NCI-H82 (cell line): ENCODE measurements around the gene NCAPD3.
"Not testable (repeated sequence)": the region's sequence is repeated elsewhere in the genome, so short reads cannot be mapped to it uniquely, and the experiment has no call there.

Experiments
- DNase-seq: peaks from one replicate; lab custom pipeline; 2025; lab: John Stamatoyannopoulos, UW

Gene NCAPD3

GRCh38 chr11:134223836-134224709 lies at the start of gene NCAPD3, which contains the start of gene VPS26B:
Gene NCAPD3, minus strand, starts transcription at chr11:134223967. Its CDS starts 41 bp downstream, at chr11:134223926.
Gene VPS26B, plus strand, starts transcription at chr11:134224671. Its CDS starts 452 bp downstream, at chr11:134225123.
- DNase-seq = peak; percentile 97

- DNase-seq = no peak
These were observed 49.5 kb upstream of the NCAPD3 start for GRCh38 chr11:134273317-134273712.

GRCh38 chr11:134272381-134273316 lies 48.9 kb upstream of the NCAPD3 start:
- DNase-seq = peak; percentile 44

- DNase-seq = no peak
These were observed 48.2 kb upstream of the NCAPD3 start for GRCh38 chr11:134271978-134272377.

- peak; percentile 48 for DNase-seq
These were observed 46.5 kb upstream of the NCAPD3 start for GRCh38 chr11:134270250-134270714.

GRCh38 chr11:134267966-134268365 lies 44.2 kb upstream of the NCAPD3 start:
- no peak for DNase-seq

GRCh38 chr11:134267461-134267860 lies 43.7 kb upstream of the NCAPD3 start:
- DNase-seq = no peak

- DNase-seq = no peak
These were observed 43.1 kb upstream of the NCAPD3 start for GRCh38 chr11:134266841-134267251.

- no peak for DNase-seq
These were observed 42.7 kb upstream of the NCAPD3 start for GRCh38 chr11:134266440-134266839.

- no peak for DNase-seq
These were observed 41.4 kb upstream of the NCAPD3 start for GRCh38 chr11:134264966-134265764.

- peak; percentile 39 for DNase-seq
These were observed 38.1 kb upstream of the NCAPD3 start for GRCh38 chr11:134261626-134262488.

GRCh38 chr11:134260983-134261382 lies 37.2 kb upstream of the NCAPD3 start:
- DNase-seq = no peak

GRCh38 chr11:134260503-134260902 lies 36.7 kb upstream of the NCAPD3 start:
- no peak for DNase-seq

GRCh38 chr11:134258577-134258976 lies 34.8 kb upstream of the NCAPD3 start:
- DNase-seq = no peak

- no peak for DNase-seq
These were observed 33.3 kb upstream of the NCAPD3 start for GRCh38 chr11:134257101-134257500.

- DNase-seq = not testable (repeated sequence)
These were observed 31.4 kb upstream of the NCAPD3 start for GRCh38 chr11:134255184-134255561.

- DNase-seq = no peak
These were observed 30.8 kb upstream of the NCAPD3 start for GRCh38 chr11:134254433-134255183.

- peak; percentile 98 for DNase-seq
These were observed 29.6 kb upstream of the NCAPD3 start, which contains the start of the genes ACAD8 and THYN1 for GRCh38 chr11:134253188-134253993. Gene ACAD8, plus strand, starts transcription at chr11:134253568. Its CDS starts 33 bp downstream, at chr11:134253601. Gene THYN1, minus strand, starts transcription at chr11:134253352. Its CDS starts 470 bp downstream, at chr11:134252882.
